ENCODE measurements around the gene FBL.
"Not testable (repeated sequence)": the region's sequence is repeated elsewhere in the genome, so short reads cannot be mapped to it uniquely, and the experiment has no call there.

The FBL gene

GRCh38 chr19:39877488-39877887, 31.3 kb upstream of the FBL start:
- not testable (repeated sequence) for H3K79me2 ChIP-seq (ENCODE audit: insufficient read depth, low read length); H2AFZ ChIP-seq (ENCODE audit: low read length); H4K20me1 ChIP-seq (ENCODE audit: insufficient read depth, low read length, poor library complexity, severe bottlenecking); H3K36me3 ChIP-seq (ENCODE audit: insufficient read depth, low read length); H3K9me3 ChIP-seq (ENCODE audit: insufficient read depth, low read depth, low read length); H3K4me1 ChIP-seq (ENCODE audit: insufficient read depth, low read length, poor library complexity, severe bottlenecking); H3K9ac ChIP-seq (ENCODE audit: low read depth, low read length, poor library complexity, severe bottlenecking); H3K9me2 ChIP-seq (replicated peaks; ENCODE audit: low read depth, low read length); H3K4me3 ChIP-seq (ENCODE audit: low read length, poor library complexity, severe bottlenecking); H3F3A ChIP-seq (ENCODE audit: low read depth); H3K27me3 ChIP-seq (ENCODE audit: insufficient read depth, low read length, poor library complexity, severe bottlenecking); H3K4me2 ChIP-seq (ENCODE audit: low read depth, low read length, poor library complexity, severe bottlenecking)

DNA sequence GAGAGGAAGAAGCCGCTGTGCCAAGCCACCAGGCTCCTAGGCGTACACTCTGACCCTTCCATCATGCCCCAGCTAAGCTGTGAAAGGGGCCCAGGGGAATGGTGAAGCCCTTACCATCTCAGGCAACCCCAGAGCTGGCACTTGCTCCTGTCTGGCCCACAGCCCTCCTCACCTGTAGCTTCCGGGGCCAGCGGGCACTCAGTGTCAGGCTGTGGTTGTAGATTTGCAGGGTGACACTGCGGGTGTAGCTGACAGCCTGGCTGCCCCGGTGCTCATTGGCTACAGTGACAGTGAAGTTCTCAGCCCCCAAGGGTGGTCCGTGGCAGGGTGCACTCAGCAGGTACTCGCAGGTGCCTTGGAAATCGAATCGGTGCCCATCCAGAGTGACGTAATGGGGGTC, 30.3 kb upstream of the FBL start:
- H3K4me3 ChIP-seq (ENCODE audit: low read length, poor library complexity, severe bottlenecking); H3K9ac ChIP-seq (ENCODE audit: low read depth, low read length, poor library complexity, severe bottlenecking); H4K20me1 ChIP-seq (ENCODE audit: insufficient read depth, low read length, poor library complexity, severe bottlenecking); H3F3A ChIP-seq (ENCODE audit: low read depth); H3K9me3 ChIP-seq (ENCODE audit: insufficient read depth, low read depth, low read length); H3K4me1 ChIP-seq (ENCODE audit: insufficient read depth, low read length, poor library complexity, severe bottlenecking); H3K27me3 ChIP-seq (ENCODE audit: insufficient read depth, low read length, poor library complexity, severe bottlenecking); H3K79me2 ChIP-seq (ENCODE audit: insufficient read depth, low read length); H3K36me3 ChIP-seq (ENCODE audit: insufficient read depth, low read length); H3K9me2 ChIP-seq (replicated peaks; ENCODE audit: low read depth, low read length); H3K4me2 ChIP-seq (ENCODE audit: low read depth, low read length, poor library complexity, severe bottlenecking); H2AFZ ChIP-seq (ENCODE audit: low read length): not testable (repeated sequence)

GRCh38 chr19:39875401-39875864, 29.3 kb upstream of the FBL start:
- not testable (repeated sequence) for H4K20me1 ChIP-seq (ENCODE audit: insufficient read depth, low read length, poor library complexity, severe bottlenecking); H3K27me3 ChIP-seq (ENCODE audit: insufficient read depth, low read length, poor library complexity, severe bottlenecking); H3K9me2 ChIP-seq (replicated peaks; ENCODE audit: low read depth, low read length); H3K36me3 ChIP-seq (ENCODE audit: insufficient read depth, low read length); H3K4me2 ChIP-seq (ENCODE audit: low read depth, low read length, poor library complexity, severe bottlenecking); H3K9ac ChIP-seq (ENCODE audit: low read depth, low read length, poor library complexity, severe bottlenecking); H3K79me2 ChIP-seq (ENCODE audit: insufficient read depth, low read length); H2AFZ ChIP-seq (ENCODE audit: low read length); H3K9me3 ChIP-seq (ENCODE audit: insufficient read depth, low read depth, low read length); H3K4me1 ChIP-seq (ENCODE audit: insufficient read depth, low read length, poor library complexity, severe bottlenecking); H3F3A ChIP-seq (ENCODE audit: low read depth); H3K4me3 ChIP-seq (ENCODE audit: low read length, poor library complexity, severe bottlenecking)

GRCh38 chr19:39874404-39874803, 28.2 kb upstream of the FBL start:
- Histone ChIP-seq H3K36me3 (ENCODE audit: insufficient read depth, low read length) (no peaks in the 10 kb centered on the region), H3K4me1 (ENCODE audit: insufficient read depth, low read length, poor library complexity, severe bottlenecking) (no peaks in the 10 kb centered on the region), H3F3A (ENCODE audit: low read depth) (no peaks in the 10 kb centered on the region), H3K4me3 (ENCODE audit: low read length, poor library complexity, severe bottlenecking) (no peak overlapping the region), H2AFZ (ENCODE audit: low read length) (no peak overlapping the region), H3K4me2 (ENCODE audit: low read depth, low read length, poor library complexity, severe bottlenecking) (no peak overlapping the region), H3K27me3 (ENCODE audit: insufficient read depth, low read length, poor library complexity, severe bottlenecking) (no peaks in the 10 kb centered on the region), H3K79me2 (ENCODE audit: insufficient read depth, low read length) (no peaks in the 10 kb centered on the region), H3K9me3 (ENCODE audit: insufficient read depth, low read depth, low read length) (no peaks in the 10 kb centered on the region), H3K9ac (ENCODE audit: low read depth, low read length, poor library complexity, severe bottlenecking) (no peak overlapping the region), H4K20me1 (ENCODE audit: insufficient read depth, low read length, poor library complexity, severe bottlenecking) (no peaks in the 10 kb centered on the region), H3K9me2 (replicated peaks; ENCODE audit: low read depth, low read length) (no peaks in the 10 kb centered on the region)
- TF ChIP-seq, protein P1, sequence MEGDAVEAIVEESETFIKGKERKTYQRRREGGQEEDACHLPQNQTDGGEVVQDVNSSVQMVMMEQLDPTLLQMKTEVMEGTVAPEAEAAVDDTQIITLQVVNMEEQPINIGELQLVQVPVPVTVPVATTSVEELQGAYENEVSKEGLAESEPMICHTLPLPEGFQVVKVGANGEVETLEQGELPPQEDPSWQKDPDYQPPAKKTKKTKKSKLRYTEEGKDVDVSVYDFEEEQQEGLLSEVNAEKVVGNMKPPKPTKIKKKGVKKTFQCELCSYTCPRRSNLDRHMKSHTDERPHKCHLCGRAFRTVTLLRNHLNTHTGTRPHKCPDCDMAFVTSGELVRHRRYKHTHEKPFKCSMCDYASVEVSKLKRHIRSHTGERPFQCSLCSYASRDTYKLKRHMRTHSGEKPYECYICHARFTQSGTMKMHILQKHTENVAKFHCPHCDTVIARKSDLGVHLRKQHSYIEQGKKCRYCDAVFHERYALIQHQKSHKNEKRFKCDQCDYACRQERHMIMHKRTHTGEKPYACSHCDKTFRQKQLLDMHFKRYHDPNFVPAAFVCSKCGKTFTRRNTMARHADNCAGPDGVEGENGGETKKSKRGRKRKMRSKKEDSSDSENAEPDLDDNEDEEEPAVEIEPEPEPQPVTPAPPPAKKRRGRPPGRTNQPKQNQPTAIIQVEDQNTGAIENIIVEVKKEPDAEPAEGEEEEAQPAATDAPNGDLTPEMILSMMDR (conservative IDR thresholded peaks at IDR 0.05; ENCODE audit: low read length), result no peak
- no peak for TF ChIP-seq EZH2phosphoT487 (IDR thresholded peaks at IDR 0.05; ENCODE audit: borderline replicate concordance)

GRCh38 chr19:39873385-39873784, 27.2 kb upstream of the FBL start:
- Histone ChIP-seq H3K4me1 (ENCODE audit: insufficient read depth, low read length, poor library complexity, severe bottlenecking) (no peaks in the 10 kb centered on the region), H3K36me3 (ENCODE audit: insufficient read depth, low read length) (no peaks in the 10 kb centered on the region), H3K9ac (ENCODE audit: low read depth, low read length, poor library complexity, severe bottlenecking) (no peak overlapping the region)

More at GRCh38 chr19:39873385-39873784, 27.2 kb upstream of the FBL start:
- Histone ChIP-seq H2AFZ (ENCODE audit: low read length) (no peak overlapping the region), H3F3A (ENCODE audit: low read depth) (no peaks in the 10 kb centered on the region), H3K9me3 (ENCODE audit: insufficient read depth, low read depth, low read length) (no peaks in the 10 kb centered on the region), H3K4me2 (ENCODE audit: low read depth, low read length, poor library complexity, severe bottlenecking) (no peak overlapping the region), H3K79me2 (ENCODE audit: insufficient read depth, low read length) (no peaks in the 10 kb centered on the region), H3K27me3 (ENCODE audit: insufficient read depth, low read length, poor library complexity, severe bottlenecking) (no peaks in the 10 kb centered on the region), H3K4me3 (ENCODE audit: low read length, poor library complexity, severe bottlenecking) (no peak overlapping the region), H4K20me1 (ENCODE audit: insufficient read depth, low read length, poor library complexity, severe bottlenecking) (no peaks in the 10 kb centered on the region), H3K9me2 (replicated peaks; ENCODE audit: low read depth, low read length) (no peaks in the 10 kb centered on the region)
- TF ChIP-seq, protein P1 (conservative IDR thresholded peaks at IDR 0.05; ENCODE audit: low read length), result no peak
- TF ChIP-seq EZH2phosphoT487 (IDR thresholded peaks at IDR 0.05; ENCODE audit: borderline replicate concordance), result no peak
